Endometrial microvascular endothelial cells (primary cell): ENCODE results near the gene SMIM29. TPM values are rescaled to one million over a fixed set of nuclear protein-coding genes. Genes with fewer than 3 reads are reported as not detected.

ENCODE experiments used
- in situ Hi-C: cut with HindIII; loops from 2 replicates; pipeline ENCODE4 v1.10.0; 2017; ENCODE audit warnings: low sequenced_read_pairs, low pct_unique_long_range_greater_than_20kb; ENCODE audit errors: inconsistent ontology term
- total RNA-seq: library from RNA; depleted of rRNA; stranded (reverse); fragments of >200 nt; gene quantifications from one replicate; pipeline ENCODE4 v1.2.3, GENCODE V29; 2015; ENCODE audit errors: inconsistent ontology term

SMIM29 gene
- 32.1 TPM for total RNA-seq

DNA sequence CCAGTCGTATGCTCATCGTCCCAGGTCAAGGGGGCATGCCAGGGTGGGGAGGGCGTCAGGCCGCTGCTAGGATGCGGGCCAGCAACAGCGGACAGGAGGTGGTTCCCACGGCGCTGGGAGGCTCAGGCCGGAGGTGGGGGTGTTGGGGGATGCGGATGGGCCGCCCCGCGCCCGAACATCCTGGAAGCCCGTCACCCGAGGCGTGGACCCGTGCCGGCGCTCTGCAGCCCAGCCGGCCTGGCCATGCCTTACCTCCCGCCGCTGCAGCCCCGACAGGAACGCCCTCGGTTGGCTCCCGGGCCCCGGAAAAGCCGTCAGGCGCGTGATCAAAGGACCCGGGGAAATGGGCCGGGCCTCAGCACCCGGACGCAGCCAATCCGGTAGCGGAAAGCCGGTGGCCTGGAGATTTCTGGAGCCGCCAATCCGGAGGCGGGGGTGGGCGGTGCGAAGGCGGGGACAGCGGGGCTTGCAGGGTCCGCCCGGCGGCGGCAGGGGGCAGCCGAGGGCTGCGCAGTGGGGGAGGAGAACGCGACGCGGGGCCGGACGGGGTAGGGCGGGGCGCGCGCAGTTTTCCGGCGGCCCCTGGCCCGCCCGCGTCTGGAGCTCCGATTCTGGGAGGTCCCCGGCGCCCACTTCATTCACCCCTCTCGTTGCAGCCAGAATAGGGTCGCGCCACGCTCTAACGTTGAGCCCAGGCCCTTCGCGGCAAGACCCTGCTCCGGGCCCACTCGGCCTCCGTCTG is at the start of gene SMIM29:
SMIM29 (minus strand) TSS at position 280 of the 742 bp plus-strand sequence. CDS start 1,215 bp downstream, outside the sequence.
- in situ Hi-C loops: no loop called here

DNA sequence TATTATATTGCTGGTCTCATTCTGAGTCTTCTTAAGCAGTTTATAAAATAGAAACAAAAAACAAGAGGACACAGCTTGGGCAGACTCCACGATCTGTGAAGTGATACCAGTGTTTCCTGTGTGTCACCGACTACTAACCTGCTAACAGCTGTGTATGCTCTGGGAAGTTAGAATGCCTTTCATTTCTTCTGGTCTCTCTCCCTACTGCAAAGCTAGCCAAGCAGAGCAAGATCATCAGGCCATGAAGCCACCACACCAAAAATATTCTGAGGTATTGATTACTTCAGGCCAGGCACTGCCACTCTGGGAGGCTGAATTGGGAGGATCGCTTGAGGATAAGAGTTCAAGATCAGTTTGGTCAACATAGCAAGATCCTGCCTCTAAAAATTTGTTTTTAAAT is 46.9 kb upstream of the SMIM29 start:
- in situ Hi-C loops: no loop called here

DNA sequence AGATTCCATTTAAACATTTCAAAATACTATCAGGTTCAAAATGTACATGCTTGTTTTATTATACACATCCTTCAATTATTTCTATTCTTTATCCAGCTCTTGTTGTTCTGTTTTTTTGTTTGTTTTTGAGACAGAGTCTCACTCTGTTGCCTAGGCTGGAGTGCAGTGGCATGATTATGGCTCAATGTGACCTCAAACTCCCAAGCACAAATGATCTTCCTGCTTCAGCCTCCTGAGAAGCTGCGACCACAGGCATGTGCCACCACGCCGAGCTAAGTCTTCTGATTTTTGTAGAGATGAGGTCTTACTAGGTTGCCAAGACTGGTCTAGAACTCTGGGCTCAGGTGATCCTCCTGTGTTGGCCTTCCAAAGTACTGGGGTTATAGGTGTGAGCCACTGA is 44.1 kb upstream of the SMIM29 start:
- in situ Hi-C loops: no loop called here

DNA sequence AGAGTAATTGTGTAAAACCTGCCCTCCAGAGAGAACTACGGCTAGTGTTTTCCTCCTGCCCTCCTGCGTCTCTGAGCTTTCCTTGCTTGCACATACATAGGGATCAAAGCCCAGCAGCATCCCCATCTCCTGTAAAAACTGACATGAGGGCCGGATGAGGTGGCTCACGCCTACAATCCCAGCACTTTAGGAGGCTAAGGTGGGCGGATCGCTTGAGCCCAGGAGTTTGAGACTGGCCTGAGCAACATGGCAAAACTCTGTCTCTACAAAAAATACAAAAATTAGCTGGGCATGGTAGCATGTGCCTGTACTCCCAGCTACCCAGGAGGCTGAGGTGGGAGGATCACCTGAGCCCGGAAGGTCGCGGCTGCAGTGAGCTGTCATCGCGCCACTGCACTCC is 40.3 kb upstream of the SMIM29 start:
- in situ Hi-C loops: no loop called here

DNA sequence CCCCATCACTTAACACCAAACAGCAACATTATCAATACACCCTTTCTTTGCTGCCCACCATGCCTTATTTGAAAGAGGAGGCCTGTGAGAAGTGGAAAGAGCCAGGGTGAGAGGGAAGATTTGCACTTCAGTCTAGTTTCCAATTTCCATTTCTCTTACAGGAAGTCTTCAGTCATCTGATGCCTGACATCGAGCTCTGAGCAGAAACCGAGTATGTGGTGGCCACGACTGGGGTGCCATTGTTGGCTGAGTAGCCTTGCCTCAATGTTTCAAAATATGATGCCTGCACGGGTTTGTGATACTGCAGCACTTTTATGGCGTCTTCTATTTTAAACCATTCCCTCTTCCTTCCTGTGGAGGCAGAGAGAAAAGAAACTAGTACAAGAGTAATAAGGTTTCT is 39.8 kb upstream of the SMIM29 start:
- in situ Hi-C loops: no loop called here

DNA sequence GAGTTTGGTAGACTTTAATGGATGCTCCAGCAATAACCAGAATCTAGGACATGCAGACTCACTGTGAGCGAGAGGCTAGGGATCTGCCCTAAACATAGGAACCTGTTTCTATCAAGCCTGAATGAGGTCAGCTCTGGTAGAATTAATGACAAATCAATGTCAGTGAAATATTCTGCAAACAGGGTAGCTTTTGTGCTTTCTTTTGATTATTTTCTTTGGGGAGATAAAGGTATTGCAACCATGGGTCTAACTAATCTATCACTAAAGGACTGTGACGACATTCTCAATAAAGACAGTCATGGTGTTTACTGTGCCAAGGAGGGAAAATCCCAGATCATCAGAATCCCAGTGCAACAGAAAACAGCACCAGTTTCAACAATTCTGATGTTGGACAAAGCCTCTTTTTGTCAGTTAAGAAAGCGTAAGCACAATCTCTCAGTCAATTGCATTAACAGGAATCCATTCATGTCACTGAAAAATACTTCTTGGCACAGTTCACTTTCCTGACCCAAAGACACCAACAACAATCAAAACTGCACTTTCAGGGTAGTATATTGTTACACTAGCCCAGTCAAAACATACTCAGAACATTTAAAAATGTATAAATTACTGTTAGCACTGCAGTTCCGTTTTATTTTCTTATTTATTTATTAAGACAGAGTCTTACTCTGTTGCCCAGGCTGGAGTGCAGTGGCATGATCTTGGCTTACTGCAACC is 36.8 kb upstream of the SMIM29 start:
- in situ Hi-C loops: no loop called here

DNA sequence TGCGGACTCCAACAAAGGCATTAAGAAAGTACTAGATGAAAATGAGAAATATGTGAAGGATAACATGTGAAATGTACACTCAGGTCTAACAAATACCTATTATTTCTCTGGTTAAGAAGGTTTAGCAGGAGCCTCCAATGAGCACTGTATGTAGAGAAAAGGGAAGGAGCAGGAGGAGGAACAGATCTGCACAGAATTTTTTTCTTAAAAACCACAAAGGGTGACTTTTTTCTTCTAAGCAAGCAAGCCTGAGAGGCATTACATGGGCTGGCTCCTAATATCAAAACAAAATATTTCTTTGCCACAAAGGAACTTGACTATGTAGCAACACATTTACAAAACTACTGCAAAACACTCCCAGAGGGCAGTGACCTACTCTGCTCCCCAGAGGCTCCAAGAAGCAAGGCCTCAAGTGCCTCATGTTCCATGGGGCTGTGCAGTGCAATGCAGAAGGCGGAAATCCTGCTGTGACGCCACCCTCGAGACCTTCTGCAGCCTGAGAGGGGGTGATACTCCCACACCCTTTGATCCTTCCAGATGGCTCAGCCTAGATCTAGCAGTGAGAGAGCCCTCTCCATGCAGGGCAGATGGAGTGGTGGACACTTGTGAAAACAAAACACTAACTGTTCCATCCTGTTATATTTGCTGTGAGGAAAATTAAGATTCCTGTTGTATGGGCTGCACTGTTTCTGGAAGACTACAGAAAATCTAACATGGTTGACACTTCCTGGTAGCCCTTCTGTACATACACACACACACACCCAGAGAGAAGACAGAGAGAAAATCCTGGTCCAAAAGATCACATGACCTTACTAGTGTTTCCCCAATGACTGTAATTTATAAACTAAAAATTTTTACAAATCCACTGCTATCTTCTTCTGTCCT is 36.0 kb upstream of the SMIM29 start:
- in situ Hi-C loops: no loop called here

DNA sequence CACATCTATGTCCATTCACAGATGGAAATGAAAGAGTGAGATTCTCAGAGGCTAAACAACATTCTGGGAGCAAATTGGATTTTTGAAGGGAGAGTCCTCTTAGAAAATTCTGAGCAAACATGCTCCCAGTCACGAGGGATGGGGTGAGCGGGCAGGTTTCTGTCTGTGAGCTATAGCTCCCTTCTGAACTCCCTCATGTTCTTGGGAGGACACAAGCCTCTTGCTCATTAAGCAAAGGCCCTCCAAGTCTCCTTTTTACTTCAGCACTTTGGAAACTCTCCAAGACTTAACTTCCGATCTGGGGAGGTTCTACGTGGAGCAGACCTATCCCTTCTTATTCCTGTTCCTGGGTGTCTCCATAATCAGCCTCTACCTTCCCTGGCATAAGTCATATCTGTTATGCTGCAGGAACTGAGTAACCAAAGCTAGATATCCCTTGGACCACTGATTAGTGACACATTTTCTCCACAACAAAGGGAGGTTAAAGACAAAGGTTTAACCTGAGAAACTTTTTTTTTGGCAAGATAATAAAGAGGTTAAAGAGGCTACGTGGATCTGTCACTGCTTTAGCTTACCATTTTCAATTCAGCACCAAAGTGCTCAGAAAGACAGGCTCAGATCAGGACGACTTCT is 33.0 kb upstream of the SMIM29 start:
- in situ Hi-C loops: no loop called here

DNA sequence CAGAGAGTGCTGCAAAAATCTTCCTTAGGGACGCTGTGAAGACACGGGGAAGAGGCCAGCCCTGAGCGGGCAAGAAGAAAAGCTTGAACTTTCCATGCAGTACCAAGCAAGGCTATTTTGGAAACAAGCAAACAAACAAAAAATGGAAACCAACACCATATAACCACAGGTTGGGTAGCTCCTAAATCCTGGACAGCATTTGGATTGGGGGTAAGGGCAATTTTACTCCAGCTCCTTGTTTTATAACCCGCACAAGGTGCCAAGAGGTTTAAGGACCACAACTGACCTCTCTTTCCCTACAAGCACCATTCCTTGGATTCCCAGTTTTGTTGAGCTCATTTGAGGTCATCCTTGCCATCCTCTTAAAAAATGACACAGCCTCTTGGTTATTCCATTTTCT is 31.4 kb upstream of the SMIM29 start:
- in situ Hi-C loops: no loop called here

DNA sequence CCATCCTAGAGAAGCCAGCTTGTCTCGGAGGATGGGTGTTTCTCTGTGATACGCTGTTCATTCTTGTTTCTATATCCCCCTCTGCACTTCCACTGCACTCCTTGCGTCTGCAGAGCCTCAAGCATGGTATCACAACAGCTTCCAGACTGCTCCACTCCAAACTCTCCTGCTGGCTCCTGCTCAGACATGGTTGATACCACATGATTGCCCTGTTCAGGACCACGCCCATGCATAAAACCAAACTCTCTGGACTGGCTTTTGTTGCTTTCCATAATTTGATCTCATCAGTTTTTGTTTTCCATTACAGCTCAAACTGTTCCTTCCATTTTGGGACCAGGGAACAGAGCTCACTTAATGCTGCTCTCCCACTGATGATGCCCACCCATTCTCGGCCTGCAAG is 30.0 kb upstream of the SMIM29 start:
- in situ Hi-C loops: no loop called here

DNA sequence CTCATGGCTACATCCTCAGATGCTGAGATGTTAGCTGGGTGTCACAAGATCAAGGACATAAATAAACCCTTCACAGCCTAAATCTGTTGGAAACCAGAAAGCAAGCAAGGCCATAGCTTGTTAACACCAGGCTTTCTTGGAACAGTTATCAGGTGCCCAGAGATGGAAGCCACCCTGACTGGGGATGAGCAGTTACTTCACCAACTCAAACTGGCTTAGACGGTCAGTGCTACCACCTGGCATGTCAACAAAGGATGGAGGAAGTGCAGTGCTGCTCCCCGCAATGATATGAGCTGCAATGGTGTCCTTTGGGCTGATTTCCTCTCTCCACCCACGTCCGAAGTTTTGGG is 28.9 kb upstream of the SMIM29 start:
- in situ Hi-C loops: no loop called here

DNA sequence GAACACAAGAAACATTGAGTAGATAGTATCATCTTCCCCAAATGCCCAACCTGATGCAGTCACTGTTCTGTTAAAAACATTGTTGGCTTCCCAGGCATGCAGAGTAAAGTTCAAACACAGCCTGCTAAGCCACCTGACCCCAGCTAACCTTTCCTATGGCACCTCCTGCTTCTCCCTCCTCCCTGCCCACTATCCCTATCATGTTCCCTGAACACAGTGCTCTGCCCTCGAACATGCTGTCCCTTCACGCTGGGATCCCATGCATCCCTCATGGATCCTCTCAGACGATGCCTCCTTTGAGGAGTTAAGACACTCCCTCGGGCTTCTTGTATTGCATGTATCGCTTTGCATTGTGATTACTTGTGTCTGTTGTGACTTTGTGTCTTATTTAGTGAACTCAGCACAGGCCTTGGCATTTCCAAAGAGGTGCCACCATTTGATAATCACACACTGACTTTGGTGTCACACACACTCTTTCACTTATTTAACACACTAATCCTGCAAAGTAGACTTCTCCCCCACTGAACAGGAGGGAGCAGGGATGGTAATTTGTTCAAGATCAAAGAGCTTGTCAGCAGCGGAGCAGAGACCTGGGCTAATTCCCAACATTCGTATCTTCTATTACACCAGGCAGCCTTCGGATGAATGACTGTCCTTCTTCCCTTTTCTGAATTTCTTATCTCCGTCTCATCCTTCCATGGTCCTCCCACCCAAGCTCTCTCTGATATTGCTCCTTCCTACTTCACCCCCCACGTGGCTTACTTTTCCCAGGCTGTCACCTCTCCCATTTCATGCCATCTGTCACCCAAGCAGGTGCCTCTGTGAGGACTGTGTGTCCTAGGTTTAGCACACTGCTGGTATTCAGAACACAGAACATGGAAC is 28.3 kb upstream of the SMIM29 start:
- in situ Hi-C loops: no loop called here

DNA sequence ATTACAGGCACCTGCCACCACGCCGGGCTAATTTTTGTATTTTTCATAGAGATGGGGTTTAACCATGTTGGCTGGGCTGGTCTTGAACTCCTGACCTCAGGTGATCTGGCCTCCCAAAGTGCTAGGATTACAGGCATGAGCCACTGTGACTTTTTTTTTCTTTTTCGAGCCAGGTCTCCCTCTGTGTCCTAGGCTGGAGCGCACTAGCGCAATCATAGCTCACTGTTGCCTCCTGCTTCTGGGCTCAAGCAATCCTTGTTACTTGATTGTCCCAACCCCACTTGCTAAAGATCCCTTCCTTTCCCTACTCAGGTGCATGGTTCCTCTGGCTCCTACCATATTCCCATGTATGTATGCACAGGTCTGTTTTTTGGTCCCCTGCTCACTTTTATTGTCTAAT is 27.4 kb upstream of the SMIM29 start:
- in situ Hi-C loops: no loop called here

DNA sequence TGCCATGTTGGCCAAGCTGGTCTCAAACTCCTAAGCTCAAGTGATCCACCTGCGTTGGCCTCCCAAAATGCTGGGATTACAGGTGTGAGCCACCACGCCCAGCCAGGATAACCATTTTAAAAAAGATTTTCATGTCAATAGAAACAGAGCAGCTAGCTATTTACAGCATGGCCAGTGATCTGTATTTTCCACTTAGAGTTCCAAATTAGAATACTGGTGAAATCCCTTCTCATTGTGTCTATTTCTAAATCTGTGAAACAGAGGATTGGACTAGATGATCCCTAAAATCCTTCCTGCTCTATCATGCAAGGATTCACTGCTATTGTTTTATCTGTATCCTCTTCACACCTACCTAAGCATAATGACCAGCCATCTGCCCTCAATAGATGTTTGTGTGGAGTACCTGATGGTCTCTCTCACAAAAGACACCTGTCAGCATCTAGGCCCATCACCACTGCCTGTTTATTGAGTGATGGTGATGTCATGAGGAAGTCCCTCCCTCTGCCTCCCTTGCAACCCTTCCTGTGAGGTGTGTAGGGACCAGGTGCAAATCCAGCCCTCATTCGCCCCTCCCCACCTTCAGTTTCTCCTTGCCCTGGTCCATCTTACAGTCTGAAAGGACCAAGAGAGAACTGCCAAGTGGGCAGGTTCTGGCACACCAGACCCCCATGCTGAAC is 26.5 kb upstream of the SMIM29 start:
- in situ Hi-C loops: no loop called here

DNA sequence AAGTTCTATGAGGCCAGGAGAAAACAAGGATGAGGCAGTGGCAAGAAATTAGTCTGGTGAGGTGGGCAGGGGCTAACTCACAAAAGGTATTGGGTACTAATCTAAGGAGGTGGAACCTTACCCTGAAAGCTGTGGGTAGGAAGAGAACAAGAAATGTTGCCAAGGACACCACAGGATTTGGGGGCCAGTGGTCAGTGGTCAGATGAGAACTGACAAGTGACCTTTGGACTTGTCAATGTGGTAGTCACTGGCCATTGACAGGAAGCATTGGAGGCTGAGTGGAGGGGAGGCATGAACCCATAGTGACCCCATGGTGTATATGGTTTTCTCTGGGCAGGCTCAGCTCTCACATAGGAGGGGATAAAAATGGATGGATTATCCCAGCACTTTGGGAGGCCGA is 25.3 kb upstream of the SMIM29 start:
- in situ Hi-C loops: no loop called here

DNA sequence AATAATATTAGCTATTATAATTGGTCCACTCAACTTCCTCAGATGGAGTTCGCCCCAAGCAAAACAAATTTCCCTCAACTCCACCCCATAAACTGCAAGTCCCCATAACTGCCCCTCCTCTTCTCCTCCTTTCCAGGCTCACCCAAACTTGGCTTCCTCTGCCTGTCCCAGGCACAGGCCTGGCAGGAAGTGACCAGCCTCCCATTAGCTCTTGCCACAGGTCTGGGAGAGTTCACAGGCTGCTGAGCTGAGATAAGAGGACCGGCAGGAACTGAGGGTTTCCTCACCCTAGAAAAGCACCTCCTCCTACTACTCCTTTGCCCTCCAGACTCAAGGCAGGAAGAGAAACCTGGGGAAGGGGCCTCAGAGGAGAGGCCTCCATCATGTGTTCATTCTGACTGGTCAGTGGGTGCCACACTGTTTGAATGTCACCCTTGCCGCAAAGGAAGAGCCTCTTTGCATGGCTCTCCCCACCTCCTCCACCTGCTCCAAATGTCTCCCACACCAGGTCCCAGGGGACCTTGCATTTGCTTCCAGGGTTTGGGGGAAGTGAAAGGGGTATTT is 24.5 kb upstream of the SMIM29 start:
- in situ Hi-C loops: no loop called here
